WTC11 (cell line): Measurements from ENCODE around the gene KIF22.
"Not testable (repeated sequence)": the region's sequence is repeated elsewhere in the genome, so short reads cannot be mapped to it uniquely, and the experiment has no call there.

Source experiments
- JUN ChIP-seq: sonication (generic); formaldehyde crosslinking; IDR thresholded peaks from 2 replicates; pipeline ENCODE4 v1.8.0; 2023; ENCODE audit warnings: mild to moderate bottlenecking, missing genetic modification reagents
- ZNF416 ChIP-seq: fragments of 250-450 bp; sonication (Bioruptor Pico); IDR thresholded peaks from 2 replicates; pipeline ENCODE4 v1.9.0; 2021; ENCODE audit warnings: mild to moderate bottlenecking, inconsistent platforms

DNA sequence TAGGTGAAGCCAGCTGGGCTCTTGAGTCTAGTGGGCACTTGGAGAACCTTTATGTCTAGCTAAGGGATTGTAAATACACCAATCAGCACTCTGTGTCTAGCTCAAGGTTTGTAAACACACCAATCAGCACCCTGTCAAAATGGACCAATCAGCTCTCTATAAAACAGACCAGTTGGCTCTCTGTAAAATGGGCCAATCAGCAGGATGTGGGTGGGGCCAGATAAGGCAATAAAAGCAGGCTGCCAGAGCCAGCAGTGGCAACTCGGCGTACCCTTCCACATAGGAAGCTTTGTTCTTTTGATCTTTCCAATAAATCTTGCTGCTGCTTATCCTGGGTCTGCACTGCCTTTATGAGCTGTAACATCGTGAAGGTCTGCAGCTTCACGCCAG is 41.8 kb upstream of the KIF22 start:
- not testable (repeated sequence) for TF ChIP-seq ZNF416, JUN (CRISPR knock-in tag)
